ENCODE measurements around the gene ZC3H10. TPM values are rescaled to one million over a fixed set of nuclear protein-coding genes. Genes with fewer than 3 reads are reported as not detected.
A peak's percentile ranks its signal among the peaks of the same experiment; 100 is the strongest.

Gene ZC3H10
- total RNA-seq, 1 experiment from 2014 or later: 3.5 TPM

DNA sequence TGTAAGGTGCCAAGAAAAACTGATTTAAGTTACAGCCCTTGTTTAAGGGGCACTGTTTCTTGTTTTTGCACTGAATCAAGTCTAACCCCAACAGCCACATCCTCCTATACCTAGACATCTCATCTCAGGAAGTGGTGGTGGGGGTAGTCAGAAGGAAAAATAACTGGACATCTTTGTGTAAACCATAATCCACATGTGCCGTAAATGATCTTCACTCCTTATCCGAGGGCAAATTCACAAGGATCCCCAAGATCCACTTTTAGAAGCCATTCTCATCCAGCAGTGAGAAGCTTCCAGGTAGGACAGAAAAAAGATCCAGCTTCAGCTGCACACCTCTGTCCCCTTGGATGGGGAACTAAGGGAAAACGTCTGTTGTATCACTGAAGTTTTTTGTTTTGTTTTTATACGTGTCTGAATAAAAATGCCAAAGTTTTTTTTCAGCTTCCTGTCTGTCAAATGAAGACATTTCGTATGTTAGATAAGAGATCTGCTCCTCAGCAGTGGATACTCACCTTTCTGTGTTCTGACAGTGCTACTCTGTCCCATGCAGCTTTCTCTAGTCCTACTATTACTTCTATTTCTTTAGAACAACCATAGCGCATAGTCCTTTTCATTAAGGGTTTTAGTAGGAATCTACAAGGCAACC is 14.9 kb upstream of the ZC3H10 start:
- Mint-ChIP-seq H3K4me3 (ENCODE audit: unreplicated experiment) (peak overlapping the region; percentile 98), H3K27me3 (ENCODE audit: insufficient read depth, unreplicated experiment) (no peaks in the 10 kb centered on the region), H3K36me3 (ENCODE audit: insufficient read depth, unreplicated experiment) (peaks cover 85% of the 10 kb centered on the region), H3K9me3 (ENCODE audit: unreplicated experiment) (no peaks in the 10 kb centered on the region), H3K4me1 (ENCODE audit: low read depth, unreplicated experiment) (peaks cover 9% of the 10 kb centered on the region), H3K27ac (ENCODE audit: unreplicated experiment) (peak overlapping the region; percentile 99)
- ChIA-PET CTCF (interaction anchor here (1.2 to 2.4 kb wide), 5 partner anchors 21 to 107 kb away, joined by 3 to 22 read pairs (median 7); partner anchors contain the start of gene SMARCC2), POLR2A (interaction anchor here (1.3 to 2.4 kb wide), 4 partner anchors 8 to 130 kb away, joined by 3 to 48 read pairs (median 10); partner anchors contain the start of genes ERBB3, RAB5B and SUOX)
- H3K4me1 ChIP-seq: peaks cover 23% of the 10 kb centered on the region
- H3K9me3 ChIP-seq: no peaks in the 10 kb centered on the region
- H3K27me3 ChIP-seq (replicated peaks; ENCODE audit: control insufficient read depth, insufficient read depth, low read length): no peaks in the 10 kb centered on the region; the same call in 1 of the 2 replicates
- intact Hi-C loops (cut with micrococcal nuclease; ENCODE audit: unreplicated experiment): no loop called here
- DNase-seq: no peak
- no TSS peak for BruUV-seq (replicated peaks)
- H3K36me3 ChIP-seq (ENCODE audit: control insufficient read depth, insufficient read depth, low read length): peaks cover 3% of the 10 kb centered on the region
- TF ChIP-seq, protein P1, sequence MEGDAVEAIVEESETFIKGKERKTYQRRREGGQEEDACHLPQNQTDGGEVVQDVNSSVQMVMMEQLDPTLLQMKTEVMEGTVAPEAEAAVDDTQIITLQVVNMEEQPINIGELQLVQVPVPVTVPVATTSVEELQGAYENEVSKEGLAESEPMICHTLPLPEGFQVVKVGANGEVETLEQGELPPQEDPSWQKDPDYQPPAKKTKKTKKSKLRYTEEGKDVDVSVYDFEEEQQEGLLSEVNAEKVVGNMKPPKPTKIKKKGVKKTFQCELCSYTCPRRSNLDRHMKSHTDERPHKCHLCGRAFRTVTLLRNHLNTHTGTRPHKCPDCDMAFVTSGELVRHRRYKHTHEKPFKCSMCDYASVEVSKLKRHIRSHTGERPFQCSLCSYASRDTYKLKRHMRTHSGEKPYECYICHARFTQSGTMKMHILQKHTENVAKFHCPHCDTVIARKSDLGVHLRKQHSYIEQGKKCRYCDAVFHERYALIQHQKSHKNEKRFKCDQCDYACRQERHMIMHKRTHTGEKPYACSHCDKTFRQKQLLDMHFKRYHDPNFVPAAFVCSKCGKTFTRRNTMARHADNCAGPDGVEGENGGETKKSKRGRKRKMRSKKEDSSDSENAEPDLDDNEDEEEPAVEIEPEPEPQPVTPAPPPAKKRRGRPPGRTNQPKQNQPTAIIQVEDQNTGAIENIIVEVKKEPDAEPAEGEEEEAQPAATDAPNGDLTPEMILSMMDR (IDR thresholded peaks at IDR 0.05; ENCODE audit: insufficient read depth in 1 of 2, low read depth in 1 of 2, low read length in 1 of 2, severe bottlenecking in 1 of 2, unreplicated experiment in 1 of 2): no peak
- peak overlapping the region; percentile 36 for H3K4me3 ChIP-seq (ENCODE audit: low read depth, low read length)

GRCh38 chr12:56103823-56104108 is 14.3 kb upstream of the ZC3H10 start:
- peaks cover 85% of the 10 kb centered on the region for H3K36me3 Mint-ChIP-seq (ENCODE audit: insufficient read depth, unreplicated experiment)
- intact Hi-C loops (cut with micrococcal nuclease; ENCODE audit: unreplicated experiment): loop anchor here (1.0 kb wide), 5 partner anchors 13 to 130 kb away; partner anchors contain the start of gene RPL41
- no peaks in the 10 kb centered on the region for H3K9me3 Mint-ChIP-seq (ENCODE audit: unreplicated experiment)
- no peaks in the 10 kb centered on the region for H3K27me3 Mint-ChIP-seq (ENCODE audit: insufficient read depth, unreplicated experiment)
- CTCF ChIA-PET: interaction anchor here (0.6 to 2.4 kb wide), 16 partner anchors 15 to 533 kb away, joined by 3 to 24 read pairs (median 5); partner anchors contain the start of genes DNAJC14, ESYT1, ORMDL2 and RAB5B
- POLR2A ChIA-PET: interaction anchor here (0.5 to 2.4 kb wide), 15 partner anchors 9 to 396 kb away, joined by 3 to 48 read pairs (median 4); partner anchors contain the start of genes ERBB3, ESYT1, ITGA7 and MYL6
- peak overlapping the region; percentile 98 for H3K4me3 Mint-ChIP-seq (ENCODE audit: unreplicated experiment)
- no peak for DNase-seq
- peaks cover 9% of the 10 kb centered on the region for H3K4me1 Mint-ChIP-seq (ENCODE audit: low read depth, unreplicated experiment)
- H3K36me3 ChIP-seq (ENCODE audit: control insufficient read depth, insufficient read depth, low read length): peaks cover 3% of the 10 kb centered on the region
- no TSS peak for BruUV-seq (replicated peaks)
- TF ChIP-seq, protein P1 (IDR thresholded peaks at IDR 0.05; ENCODE audit: insufficient read depth in 1 of 2, low read depth in 1 of 2, low read length in 1 of 2, severe bottlenecking in 1 of 2, unreplicated experiment in 1 of 2): no peak
- peak overlapping the region; percentile 99 for H3K27ac Mint-ChIP-seq (ENCODE audit: unreplicated experiment)
- no peaks in the 10 kb centered on the region for H3K9me3 ChIP-seq
- H3K4me3 ChIP-seq (ENCODE audit: low read depth, low read length): peak overlapping the region; percentile 36
- H3K4me1 ChIP-seq: peaks cover 23% of the 10 kb centered on the region
- H3K27me3 ChIP-seq (replicated peaks; ENCODE audit: control insufficient read depth, insufficient read depth, low read length): no peaks in the 10 kb centered on the region; the same call in 1 of the 2 replicates

DNA sequence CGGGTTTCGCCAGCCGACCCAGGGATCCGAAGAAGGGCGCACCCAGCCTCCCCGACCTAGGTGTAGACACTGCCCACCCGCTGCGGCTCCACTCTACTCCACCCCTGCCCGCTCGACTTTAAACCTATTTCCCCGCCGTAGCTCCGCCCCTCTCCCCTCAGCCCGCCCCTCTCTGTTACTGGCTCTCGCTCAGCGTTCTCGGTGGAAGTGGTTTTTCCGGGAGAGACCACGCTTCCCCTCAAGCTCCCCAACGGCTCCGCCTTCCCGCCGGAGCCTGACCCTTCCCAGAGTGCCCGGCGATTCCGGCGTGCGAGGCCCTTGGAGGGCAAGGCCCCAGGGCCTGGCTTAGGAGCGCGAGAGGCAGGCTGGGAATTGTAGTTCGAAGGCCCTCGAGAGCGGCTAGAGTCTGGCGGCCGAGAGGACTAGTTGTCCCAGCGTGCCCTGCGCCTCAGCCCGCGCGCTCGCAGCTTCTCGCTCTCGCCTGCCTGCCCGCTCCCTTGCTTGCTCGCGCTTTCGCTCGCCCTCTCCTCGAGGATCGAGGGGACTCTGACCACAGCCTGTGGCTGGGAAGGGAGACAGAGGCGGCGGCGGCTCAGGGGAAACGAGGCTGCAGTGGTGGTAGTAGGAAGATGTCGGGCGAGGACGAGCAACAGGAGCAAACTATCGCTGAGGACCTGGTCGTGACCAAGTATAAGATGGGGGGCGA is 13.8 kb upstream of the ZC3H10 start, which contains the start of gene PA2G4:
Gene PA2G4 (plus strand): TSS at position 451 of the 706 bp plus-strand sequence. CDS start 179 bp downstream, at position 630.
- CTCF ChIA-PET: interaction anchor here (0.6 to 2.4 kb wide), 16 partner anchors 15 to 533 kb away, joined by 3 to 24 read pairs (median 5); partner anchors contain the start of genes DNAJC14, ESYT1, ORMDL2 and RAB5B
- peaks cover 22% of the 10 kb centered on the region for H3K4me1 ChIP-seq
- TF ChIP-seq, protein P1 (IDR thresholded peaks at IDR 0.05; ENCODE audit: insufficient read depth in 1 of 2, low read depth in 1 of 2, low read length in 1 of 2, severe bottlenecking in 1 of 2, unreplicated experiment in 1 of 2): no peak
- no peaks in the 10 kb centered on the region for H3K9me3 ChIP-seq
- H3K36me3 Mint-ChIP-seq (ENCODE audit: insufficient read depth, unreplicated experiment): peaks cover 85% of the 10 kb centered on the region
- intact Hi-C loops (cut with micrococcal nuclease; ENCODE audit: unreplicated experiment): loop anchor here (1.0 kb wide), 5 partner anchors 12 to 131 kb away; partner anchors contain the start of gene RPL41
- H3K27me3 Mint-ChIP-seq (ENCODE audit: insufficient read depth, unreplicated experiment): no peaks in the 10 kb centered on the region
- peak within 1 kb of the TSS; percentile 98 for H3K4me3 Mint-ChIP-seq (ENCODE audit: unreplicated experiment)
- H3K27ac Mint-ChIP-seq (ENCODE audit: unreplicated experiment): peak within 1 kb of the TSS; percentile 99
- no peaks in the 10 kb centered on the region for H3K9me3 Mint-ChIP-seq (ENCODE audit: unreplicated experiment)
- peak within 1 kb of the TSS; percentile 68 for H3K4me3 ChIP-seq (ENCODE audit: low read depth, low read length)
- DNase-seq: peak; percentile 99
- BruUV-seq (replicated peaks): no TSS peak
- peaks cover 3% of the 10 kb centered on the region for H3K36me3 ChIP-seq (ENCODE audit: control insufficient read depth, insufficient read depth, low read length)
- no peaks in the 10 kb centered on the region; the same call in 1 of the 2 replicates for H3K27me3 ChIP-seq (replicated peaks; ENCODE audit: control insufficient read depth, insufficient read depth, low read length)
- POLR2A ChIA-PET: interaction anchor here (0.5 to 2.4 kb wide), 18 partner anchors 9 to 397 kb away, joined by 3 to 48 read pairs (median 4); partner anchors contain the start of genes ERBB3, ESYT1, ITGA7 and MYL6
- H3K4me1 Mint-ChIP-seq (ENCODE audit: low read depth, unreplicated experiment): peaks cover 9% of the 10 kb centered on the region
